Mononuclear cell (primary cell): ENCODE results near the gene TJP2. TPM values are rescaled to one million over a fixed set of nuclear protein-coding genes. Genes with fewer than 3 reads are reported as not detected.

Experiments
- H3K27me3 ChIP-seq: 2 replicates; pipeline ENCODE4 v1.6.0; 2011; ENCODE audit warnings: low read length, control low read depth; ENCODE audit not compliant: insufficient read depth
- H3K4me1 ChIP-seq: 2 replicates; pipeline ENCODE4 v1.5.1; 2011; ENCODE audit warnings: mild to moderate bottlenecking, low read length, control low read depth; ENCODE audit not compliant: insufficient read depth
- H3K4me3 ChIP-seq: 2 replicates; pipeline ENCODE4 v1.5.1; 2011; ENCODE audit warnings: mild to moderate bottlenecking, low read length, moderate library complexity
- H3K9me3 ChIP-seq: 2 replicates; pipeline ENCODE4 v1.5.1; 2011; ENCODE audit warnings: low read depth, mild to moderate bottlenecking, control low read depth, low read length
- total RNA-seq: library from RNA; depleted of rRNA; stranded (reverse); fragments of >200 nt; gene quantifications from one replicate; pipeline ENCODE4 v1.2.3, GENCODE V29; 2012

The TJP2 gene
- total RNA-seq, 1 donor, result 16.1 TPM

DNA sequence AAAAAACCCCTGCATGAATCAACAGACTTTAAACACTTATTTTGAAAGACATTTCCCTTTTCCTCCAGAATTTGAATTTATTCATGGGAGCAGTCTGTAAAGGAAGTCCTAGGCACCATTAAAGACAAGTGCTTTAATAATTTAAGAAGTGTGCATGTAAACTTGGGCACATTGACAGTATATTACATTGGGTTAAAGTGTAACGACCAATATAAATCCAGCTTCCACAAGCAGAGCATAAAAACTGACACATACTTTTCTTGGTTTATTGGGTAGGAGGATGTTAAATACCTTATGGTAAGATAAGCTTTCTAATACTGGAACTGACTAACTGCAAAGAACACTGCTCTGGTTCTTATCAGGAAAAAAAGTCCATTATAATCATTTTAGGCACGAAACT lies 149.8 kb downstream of the TJP2 start:
- H3K27me3 ChIP-seq, result peaks cover 57% of the 10 kb centered on the region
- H3K4me3 ChIP-seq, result no peak overlapping the region
- H3K4me1 ChIP-seq, result no peaks in the 10 kb centered on the region
- H3K9me3 ChIP-seq, result no peaks in the 10 kb centered on the region

Other genes starting within 250 kb of the TJP2 start
- gene PRKACG, start 160.2 kb upstream of the TJP2 start, total RNA-seq, result not detected
- gene FXN, start 138.5 kb upstream of the TJP2 start, total RNA-seq, result 4.0 TPM
- gene ENTREP1, start 150.9 kb downstream of the TJP2 start, total RNA-seq, result not detected